Neural cell (in vitro differentiated cells): ENCODE results near the gene HES4. TPM values are rescaled to one million over a fixed set of nuclear protein-coding genes. Genes with fewer than 3 reads are reported as not detected.
"Not testable (repeated sequence)": the region's sequence is repeated elsewhere in the genome, so short reads cannot be mapped to it uniquely, and the experiment has no call there.

Experiments used
- H2AFZ ChIP-seq: fragments of 200-600, 300-800 bp; sonication (generic), shearing (Covaris generic); 2 replicates; pipeline ENCODE4 v1.6.0; 2014; ENCODE audit warnings: low read depth, mild to moderate bottlenecking, antibody characterized with exemption, low read length, moderate library complexity
- H3F3A ChIP-seq: fragments of 200-600 bp; shearing (Covaris generic); 2 replicates; pipeline ENCODE4 v1.6.1; 2016; ENCODE audit warnings: mild to moderate bottlenecking, moderate library complexity, mixed read lengths, antibody characterized with exemption, low read length; ENCODE audit not compliant: insufficient read depth, poor library complexity, severe bottlenecking
- H3K27ac ChIP-seq: fragments of 200-600, 300-800 bp; sonication (generic), shearing (Covaris generic); 2 replicates; pipeline ENCODE4 v1.5.1; 2014; ENCODE audit warnings: mild to moderate bottlenecking, low read length, moderate library complexity
- H3K27me3 ChIP-seq: fragments of 300-800, 200-600 bp; sonication (generic), shearing (Covaris generic); 2 replicates; pipeline ENCODE4 v1.6.0; 2014; ENCODE audit warnings: mild to moderate bottlenecking, low read depth, low read length, moderate library complexity; ENCODE audit not compliant: insufficient read depth
- H3K36me3 ChIP-seq: fragments of 300-800, 200-600 bp; sonication (generic), shearing (Covaris generic); 2 replicates; pipeline ENCODE4 v1.5.1; 2014; ENCODE audit warnings: mild to moderate bottlenecking, antibody characterized with exemption, low read length, moderate library complexity; ENCODE audit not compliant: insufficient read depth
- H3K4me2 ChIP-seq: fragments of 300-800, 200-600 bp; sonication (generic), shearing (Covaris generic); 2 replicates; pipeline ENCODE4 v1.6.0; 2014; ENCODE audit warnings: mild to moderate bottlenecking, low read length
- H3K4me3 ChIP-seq: fragments of 300-800, 200-600 bp; sonication (generic), shearing (Covaris generic); 2 replicates; pipeline ENCODE4 v1.5.1; 2014; ENCODE audit warnings: mild to moderate bottlenecking, low read length, moderate library complexity
- H3K79me2 ChIP-seq: fragments of 200-600 bp; shearing (Covaris generic); replicated peaks from 2 replicates; pipeline ENCODE4 v1.6.0; 2014; ENCODE audit warnings: mild to moderate bottlenecking, low read length, moderate library complexity; ENCODE audit not compliant: insufficient read depth
- H3K9ac ChIP-seq: fragments of 300-800, 200-600 bp; sonication (generic), shearing (Covaris generic); 2 replicates; pipeline ENCODE4 v1.6.1; 2016; ENCODE audit warnings: mild to moderate bottlenecking, low read length, mixed read lengths
- H3K9me2 ChIP-seq: fragments of 200-600 bp; shearing (Covaris generic); 2 replicates; pipeline ENCODE4 v1.6.1; 2016; ENCODE audit warnings: mild to moderate bottlenecking, low read length, mixed read lengths; ENCODE audit not compliant: insufficient read depth
- H3K9me3 ChIP-seq: fragments of 200-600, 300-800 bp; sonication (generic), shearing (Covaris generic); 2 replicates; pipeline ENCODE4 v1.6.1; 2016; ENCODE audit warnings: mild to moderate bottlenecking, mixed run types, low read length, moderate library complexity, mixed read lengths
- H4K20me1 ChIP-seq: fragments of 200-600 bp; shearing (Covaris generic); 2 replicates; pipeline ENCODE4 v1.6.1; 2016; ENCODE audit warnings: mild to moderate bottlenecking, mixed run types; ENCODE audit not compliant: insufficient read depth
- CTCF ChIP-seq: fragments of 450-650 bp; IDR thresholded peaks from 2 replicates; pipeline ENCODE4 v1.5.1; 2014; ENCODE audit warnings: antibody characterized with exemption, mild to moderate bottlenecking, moderate library complexity; ENCODE audit not compliant: poor library complexity, severe bottlenecking
- EP300 ChIP-seq: fragments of 450-650 bp; conservative IDR thresholded peaks from 2 replicates; pipeline ENCODE4 v1.6.1; 2014; ENCODE audit warnings: antibody characterized with exemption, mild to moderate bottlenecking, moderate library complexity; ENCODE audit not compliant: poor library complexity, severe bottlenecking
- EZH2 ChIP-seq: fragments of 200-600, 300-800 bp; shearing (Covaris generic), sonication (generic); IDR thresholded peaks from 2 replicates; pipeline ENCODE4 v1.6.1; 2014; ENCODE audit warnings: antibody characterized with exemption, low read length, borderline replicate concordance, mild to moderate bottlenecking; ENCODE audit not compliant: insufficient read depth, poor library complexity, severe bottlenecking
- MXI1 ChIP-seq: fragments of 450-650 bp; conservative IDR thresholded peaks from 2 replicates; pipeline ENCODE4 v1.6.1; 2014; ENCODE audit warnings: antibody characterized with exemption, mild to moderate bottlenecking; ENCODE audit not compliant: poor library complexity, severe bottlenecking
- POLR2AphosphoS5 ChIP-seq: IDR thresholded peaks from 2 replicates; pipeline ENCODE4 v1.6.1; 2012
- RAD21 ChIP-seq: fragments of 450-650 bp; conservative IDR thresholded peaks from 2 replicates; pipeline ENCODE4 v1.6.1; 2014; ENCODE audit warnings: antibody characterized with exemption, mild to moderate bottlenecking, moderate library complexity
- SMC3 ChIP-seq: fragments of 450-650 bp; conservative IDR thresholded peaks from 2 replicates; pipeline ENCODE4 v1.6.1; 2014; ENCODE audit warnings: antibody characterized with exemption, mild to moderate bottlenecking, moderate library complexity; ENCODE audit not compliant: poor library complexity
- TAF1 ChIP-seq: IDR thresholded peaks from 2 replicates; pipeline ENCODE4 v1.6.1; 2012; ENCODE audit warnings: low read depth
- polyA plus RNA-seq: library from polyadenylated mRNA; depleted of rRNA; stranded (reverse); fragments of >200 nt; gene quantifications from 2 replicates; pipeline ENCODE4 v1.2.3, GENCODE V29; 2014
- TF ChIP-seq, protein P1 (sequence below): IDR thresholded peaks from 2 replicates; pipeline ENCODE4 v1.6.1; 2012; ENCODE audit warnings: borderline replicate concordance

The HES4 gene
- polyA plus RNA-seq, 1 donor from 2014 or later: 196 TPM

DNA sequence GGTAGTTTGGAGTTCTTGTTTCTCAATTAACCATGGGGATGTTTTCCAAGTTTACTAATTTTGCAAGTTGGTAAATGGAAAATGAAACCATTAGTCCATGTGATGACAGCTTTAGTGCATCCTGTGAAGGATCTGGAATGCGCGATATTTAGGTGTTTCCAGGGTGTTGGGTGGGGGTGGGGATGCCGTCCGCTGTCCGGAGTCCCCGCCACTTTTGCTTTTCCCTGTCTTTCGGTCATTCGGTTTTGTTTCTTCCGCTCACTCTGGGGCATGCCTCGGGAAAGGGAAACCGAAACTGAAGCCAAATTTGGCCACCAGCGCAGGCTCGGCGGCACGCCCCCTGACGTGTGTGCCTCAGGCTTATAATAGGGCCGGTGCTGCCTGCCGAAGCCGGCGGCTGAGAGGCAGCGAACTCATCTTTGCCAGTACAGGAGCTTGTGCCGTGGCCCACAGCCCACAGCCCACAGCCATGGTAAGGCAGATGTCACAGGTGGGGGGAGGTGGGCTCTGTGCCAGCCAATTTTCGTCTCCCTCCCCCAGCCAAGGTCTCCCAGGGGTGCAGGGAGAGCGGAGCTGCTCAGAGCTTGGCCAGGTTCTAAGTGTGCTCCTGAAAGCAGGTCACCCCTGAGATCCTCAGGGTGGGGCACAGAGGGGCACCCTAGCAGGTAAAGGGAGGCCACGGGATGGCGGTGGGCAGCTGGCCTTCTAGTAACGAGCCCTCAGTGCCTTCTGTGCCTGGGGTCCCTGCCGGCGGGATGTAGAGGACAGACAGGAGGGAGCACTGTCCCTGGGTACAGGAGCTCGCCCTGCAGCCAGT lies 13.4 kb upstream of the HES4 start, which contains the start of gene ISG15:
ISG15 (plus strand) TSS at position 393 of the 817 bp plus-strand sequence; CDS start at position 470, 77 bp downstream.
- no peaks in the 10 kb centered on the region for H4K20me1 ChIP-seq
- no peaks in the 10 kb centered on the region for H3K9me2 ChIP-seq
- peaks cover 4% of the 10 kb centered on the region for H3K27me3 ChIP-seq
- H3F3A ChIP-seq: no peaks in the 10 kb centered on the region
- H2AFZ ChIP-seq: no peak within 1 kb of the TSS
- no peak for TF ChIP-seq RAD21
- TF ChIP-seq, protein P1, sequence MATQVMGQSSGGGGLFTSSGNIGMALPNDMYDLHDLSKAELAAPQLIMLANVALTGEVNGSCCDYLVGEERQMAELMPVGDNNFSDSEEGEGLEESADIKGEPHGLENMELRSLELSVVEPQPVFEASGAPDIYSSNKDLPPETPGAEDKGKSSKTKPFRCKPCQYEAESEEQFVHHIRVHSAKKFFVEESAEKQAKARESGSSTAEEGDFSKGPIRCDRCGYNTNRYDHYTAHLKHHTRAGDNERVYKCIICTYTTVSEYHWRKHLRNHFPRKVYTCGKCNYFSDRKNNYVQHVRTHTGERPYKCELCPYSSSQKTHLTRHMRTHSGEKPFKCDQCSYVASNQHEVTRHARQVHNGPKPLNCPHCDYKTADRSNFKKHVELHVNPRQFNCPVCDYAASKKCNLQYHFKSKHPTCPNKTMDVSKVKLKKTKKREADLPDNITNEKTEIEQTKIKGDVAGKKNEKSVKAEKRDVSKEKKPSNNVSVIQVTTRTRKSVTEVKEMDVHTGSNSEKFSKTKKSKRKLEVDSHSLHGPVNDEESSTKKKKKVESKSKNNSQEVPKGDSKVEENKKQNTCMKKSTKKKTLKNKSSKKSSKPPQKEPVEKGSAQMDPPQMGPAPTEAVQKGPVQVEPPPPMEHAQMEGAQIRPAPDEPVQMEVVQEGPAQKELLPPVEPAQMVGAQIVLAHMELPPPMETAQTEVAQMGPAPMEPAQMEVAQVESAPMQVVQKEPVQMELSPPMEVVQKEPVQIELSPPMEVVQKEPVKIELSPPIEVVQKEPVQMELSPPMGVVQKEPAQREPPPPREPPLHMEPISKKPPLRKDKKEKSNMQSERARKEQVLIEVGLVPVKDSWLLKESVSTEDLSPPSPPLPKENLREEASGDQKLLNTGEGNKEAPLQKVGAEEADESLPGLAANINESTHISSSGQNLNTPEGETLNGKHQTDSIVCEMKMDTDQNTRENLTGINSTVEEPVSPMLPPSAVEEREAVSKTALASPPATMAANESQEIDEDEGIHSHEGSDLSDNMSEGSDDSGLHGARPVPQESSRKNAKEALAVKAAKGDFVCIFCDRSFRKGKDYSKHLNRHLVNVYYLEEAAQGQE: no peak
- no peak for TF ChIP-seq POLR2AphosphoS5
- TF ChIP-seq EZH2: no peak
- no peak for TF ChIP-seq SMC3
- no peak for TF ChIP-seq CTCF
- TF ChIP-seq TAF1: no peak
- no peak for TF ChIP-seq EP300
- no peak for TF ChIP-seq MXI1
- H3K4me3 ChIP-seq: peak within 1 kb of the TSS; percentile 28
- H3K79me2 ChIP-seq: no peaks in the 10 kb centered on the region
- no peak within 1 kb of the TSS for H3K27ac ChIP-seq
- H3K9me3 ChIP-seq: no peaks in the 10 kb centered on the region
- no peak within 1 kb of the TSS for H3K4me2 ChIP-seq
- no peaks in the 10 kb centered on the region for H3K36me3 ChIP-seq
- H3K9ac ChIP-seq: no peak within 1 kb of the TSS

GRCh38 chr1:1012736-1013104 lies 12.8 kb upstream of the HES4 start:
- H3K4me3 ChIP-seq, H3K4me2 ChIP-seq, H3K27ac ChIP-seq, H3K9me3 ChIP-seq, H3K9me2 ChIP-seq, H3F3A ChIP-seq, H4K20me1 ChIP-seq, H2AFZ ChIP-seq, H3K9ac ChIP-seq, H3K36me3 ChIP-seq, H3K79me2 ChIP-seq, H3K27me3 ChIP-seq: not testable (repeated sequence)
